Nephron (organoid): ENCODE results near the gene ZC3H7B.
"Not testable (repeated sequence)": the region's sequence is repeated elsewhere in the genome, so short reads cannot be mapped to it uniquely, and the experiment has no call there.

Experiments
- H3K27ac Mint-ChIP-seq, 3 experiments: 2 replicates each; pipeline ENCODE4 v1.8.0; 2020; ENCODE audit warnings: mixed read lengths in 3 of 3, mild to moderate bottlenecking in 2 of 3, moderate library complexity in 1 of 3
- H3K27me3 Mint-ChIP-seq: 2 replicates; pipeline ENCODE4 v1.8.0; 2021; ENCODE audit warnings: low read depth, mild to moderate bottlenecking, moderate library complexity, mixed read lengths
- H3K36me3 Mint-ChIP-seq: 2 replicates; pipeline ENCODE4 v1.8.0; 2020; ENCODE audit warnings: low read depth, mixed read lengths
- H3K4me1 Mint-ChIP-seq: 2 replicates; pipeline ENCODE4 v1.8.0; 2020; ENCODE audit warnings: mixed read lengths
- H3K4me3 Mint-ChIP-seq, 3 experiments: 2 replicates each; pipeline ENCODE4 v1.8.0; 2020; ENCODE audit warnings: mild to moderate bottlenecking in 3 of 3, mixed read lengths in 3 of 3, moderate library complexity in 2 of 3
- H3K9me3 Mint-ChIP-seq: 2 replicates; pipeline ENCODE4 v1.8.0; 2020; ENCODE audit warnings: mixed read lengths
- TF ChIP-seq, protein P1 (sequence below), 3 experiments: fragments of 200-600 bp; sonication (generic); IDR thresholded peaks; one replicate each; pipeline ENCODE4 v1.5.0; 2021; ENCODE audit warnings: antibody characterized with exemption in 3 of 3; ENCODE audit not compliant: unreplicated experiment in 3 of 3

Gene ZC3H7B

DNA sequence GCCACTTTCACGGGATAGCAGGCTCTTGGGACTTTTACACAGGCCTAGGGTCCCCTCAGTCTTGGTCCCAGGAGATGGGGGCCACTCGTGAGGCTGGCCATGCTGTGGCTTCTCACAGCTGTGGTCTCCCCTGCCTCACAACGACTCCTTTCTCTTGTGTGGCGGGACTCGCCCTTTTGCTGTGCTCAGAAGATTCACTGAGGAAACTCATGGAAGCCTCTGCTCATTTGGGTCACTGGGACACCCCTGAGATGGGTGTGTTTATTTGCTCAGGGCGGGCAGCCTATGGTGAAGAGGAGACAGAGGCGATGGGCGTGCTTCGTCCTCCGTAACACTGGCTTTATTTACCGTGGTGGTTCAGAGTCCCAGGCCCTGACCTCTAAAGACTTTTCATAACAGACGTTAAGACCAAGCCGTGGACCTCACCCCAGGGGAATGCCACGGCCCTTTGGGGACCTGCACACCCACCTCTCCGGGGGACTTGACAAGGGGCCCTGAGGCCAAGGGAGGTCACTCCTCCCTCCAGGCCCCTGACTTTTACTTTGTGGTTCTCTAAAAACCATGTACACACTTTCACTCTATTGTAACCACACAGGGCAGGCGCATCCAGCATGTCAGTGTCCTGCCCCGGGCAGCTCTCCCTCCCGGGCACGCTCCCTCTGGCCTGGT, 96.0 kb downstream of the ZC3H7B start:
- TF ChIP-seq, protein P1, sequence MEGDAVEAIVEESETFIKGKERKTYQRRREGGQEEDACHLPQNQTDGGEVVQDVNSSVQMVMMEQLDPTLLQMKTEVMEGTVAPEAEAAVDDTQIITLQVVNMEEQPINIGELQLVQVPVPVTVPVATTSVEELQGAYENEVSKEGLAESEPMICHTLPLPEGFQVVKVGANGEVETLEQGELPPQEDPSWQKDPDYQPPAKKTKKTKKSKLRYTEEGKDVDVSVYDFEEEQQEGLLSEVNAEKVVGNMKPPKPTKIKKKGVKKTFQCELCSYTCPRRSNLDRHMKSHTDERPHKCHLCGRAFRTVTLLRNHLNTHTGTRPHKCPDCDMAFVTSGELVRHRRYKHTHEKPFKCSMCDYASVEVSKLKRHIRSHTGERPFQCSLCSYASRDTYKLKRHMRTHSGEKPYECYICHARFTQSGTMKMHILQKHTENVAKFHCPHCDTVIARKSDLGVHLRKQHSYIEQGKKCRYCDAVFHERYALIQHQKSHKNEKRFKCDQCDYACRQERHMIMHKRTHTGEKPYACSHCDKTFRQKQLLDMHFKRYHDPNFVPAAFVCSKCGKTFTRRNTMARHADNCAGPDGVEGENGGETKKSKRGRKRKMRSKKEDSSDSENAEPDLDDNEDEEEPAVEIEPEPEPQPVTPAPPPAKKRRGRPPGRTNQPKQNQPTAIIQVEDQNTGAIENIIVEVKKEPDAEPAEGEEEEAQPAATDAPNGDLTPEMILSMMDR (IDR thresholded peaks at IDR 0.05; ENCODE audit: unreplicated experiment in 3 of 3), result no peak
- no peak overlapping the region for H3K4me3 Mint-ChIP-seq

DNA sequence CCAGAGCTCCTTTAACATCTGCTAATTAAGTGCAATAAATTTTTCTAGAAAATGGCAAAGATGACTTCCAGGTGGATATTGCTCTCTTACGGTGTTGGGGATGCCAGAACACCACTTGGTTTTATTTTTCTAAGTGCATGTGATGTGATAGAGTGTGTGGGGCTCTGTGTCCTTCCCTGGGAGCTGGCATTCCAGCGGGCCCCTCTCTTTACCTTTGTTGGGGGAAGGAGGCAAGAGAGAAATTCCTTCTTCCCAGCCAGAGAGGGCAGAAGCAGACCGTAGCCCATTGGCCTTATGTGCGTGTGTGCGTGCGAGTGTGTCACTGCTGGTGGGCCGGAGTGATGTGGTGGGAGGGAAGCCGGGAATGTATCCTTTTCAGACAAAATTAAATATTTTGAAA, 97.6 kb downstream of the ZC3H7B start:
- Mint-ChIP-seq H3K27me3 (peaks cover 3% of the 10 kb centered on the region), H3K27ac (peak overlapping the region in 1 of 3 experiments; percentile 50), H3K4me1 (peaks cover 17% of the 10 kb centered on the region), H3K4me3 (no peak overlapping the region), H3K36me3 (peaks cover 18% of the 10 kb centered on the region), H3K9me3 (no peaks in the 10 kb centered on the region)
- TF ChIP-seq, protein P1 (IDR thresholded peaks at IDR 0.05; ENCODE audit: unreplicated experiment in 3 of 3), result no peak

More for the DNA sequence above, 96.0 kb downstream of the ZC3H7B start:
- peaks cover 11% of the 10 kb centered on the region for H3K4me1 Mint-ChIP-seq
- no peak overlapping the region for H3K27ac Mint-ChIP-seq
- H3K36me3 Mint-ChIP-seq, result peaks cover 18% of the 10 kb centered on the region
- no peaks in the 10 kb centered on the region for H3K9me3 Mint-ChIP-seq
- no peaks in the 10 kb centered on the region for H3K27me3 Mint-ChIP-seq

DNA sequence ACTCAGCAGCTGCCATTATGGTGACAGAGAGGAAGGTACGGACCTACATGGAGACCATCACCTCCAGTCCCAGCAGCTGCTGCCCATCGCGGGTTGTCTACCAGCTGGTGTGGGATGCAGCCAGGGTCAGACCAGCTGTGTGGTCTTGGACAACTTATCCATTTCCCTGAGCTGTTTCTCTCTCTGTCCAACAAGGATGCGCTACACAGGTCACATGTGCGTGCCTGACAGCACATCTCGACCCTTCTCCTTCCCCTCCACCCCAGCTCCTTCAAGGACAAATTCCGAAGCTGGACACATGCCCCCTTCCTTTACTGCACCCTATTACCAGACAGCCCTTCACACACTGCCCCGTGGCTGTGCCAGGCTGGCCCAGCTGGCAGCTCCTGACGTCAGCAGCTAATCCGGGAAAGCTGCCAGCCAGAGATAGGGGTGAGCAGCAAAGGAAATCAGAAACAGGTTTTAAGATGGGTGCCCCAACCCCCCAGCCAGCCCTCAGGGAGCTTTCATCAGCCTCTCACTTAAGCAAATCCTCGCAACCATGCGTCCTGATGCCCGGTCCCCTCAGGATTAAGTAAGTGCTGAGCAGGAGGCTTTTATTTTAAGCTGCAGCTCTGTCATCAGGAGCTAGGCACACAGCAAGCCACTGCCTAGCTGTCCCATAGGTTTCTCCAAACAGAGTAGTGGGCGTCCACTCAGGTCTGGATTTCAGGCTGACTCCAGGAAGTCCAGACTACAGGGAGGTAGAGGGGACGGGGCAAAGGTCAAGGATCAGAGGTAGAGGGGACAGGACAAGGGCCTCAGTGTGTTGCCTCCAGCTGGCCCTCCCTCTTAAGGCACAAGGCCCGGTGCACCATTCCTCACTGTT, 100.7 kb downstream of the ZC3H7B start:
- Mint-ChIP-seq H3K4me1 (peaks cover 17% of the 10 kb centered on the region), H3K36me3 (peaks cover 10% of the 10 kb centered on the region), H3K4me3 (no peak overlapping the region), H3K9me3 (no peaks in the 10 kb centered on the region), H3K27ac (peak overlapping the region in 2 of 3 experiments; percentile 48 to 77), H3K27me3 (peaks cover 3% of the 10 kb centered on the region)
- TF ChIP-seq, protein P1 (IDR thresholded peaks at IDR 0.05; ENCODE audit: unreplicated experiment in 3 of 3), result no peak

DNA sequence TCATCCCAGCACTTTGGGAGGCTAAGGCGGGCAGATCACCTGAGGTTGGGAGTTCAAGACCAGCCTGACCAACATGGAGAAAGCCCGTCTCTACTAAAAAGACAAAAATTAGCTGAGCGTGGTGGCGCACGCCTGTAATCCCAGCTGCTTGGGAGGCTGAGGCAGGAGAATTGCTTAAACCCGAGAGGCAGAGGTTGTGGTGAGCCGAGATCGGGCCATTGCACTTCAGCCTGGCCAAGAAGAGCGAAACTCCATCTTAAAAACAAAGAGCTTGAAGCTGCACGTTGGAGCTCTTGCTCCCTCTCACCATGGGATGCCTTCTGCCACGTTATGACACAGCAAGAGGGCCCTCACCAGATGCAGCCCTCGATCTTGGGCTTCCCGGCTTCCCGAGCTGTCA, 101.5 kb downstream of the ZC3H7B start:
- H3K27me3 Mint-ChIP-seq, H3K27ac Mint-ChIP-seq, H3K4me3 Mint-ChIP-seq, H3K36me3 Mint-ChIP-seq, H3K9me3 Mint-ChIP-seq: not testable (repeated sequence)
- H3K4me1 Mint-ChIP-seq, result peaks cover 17% of the 10 kb centered on the region

DNA sequence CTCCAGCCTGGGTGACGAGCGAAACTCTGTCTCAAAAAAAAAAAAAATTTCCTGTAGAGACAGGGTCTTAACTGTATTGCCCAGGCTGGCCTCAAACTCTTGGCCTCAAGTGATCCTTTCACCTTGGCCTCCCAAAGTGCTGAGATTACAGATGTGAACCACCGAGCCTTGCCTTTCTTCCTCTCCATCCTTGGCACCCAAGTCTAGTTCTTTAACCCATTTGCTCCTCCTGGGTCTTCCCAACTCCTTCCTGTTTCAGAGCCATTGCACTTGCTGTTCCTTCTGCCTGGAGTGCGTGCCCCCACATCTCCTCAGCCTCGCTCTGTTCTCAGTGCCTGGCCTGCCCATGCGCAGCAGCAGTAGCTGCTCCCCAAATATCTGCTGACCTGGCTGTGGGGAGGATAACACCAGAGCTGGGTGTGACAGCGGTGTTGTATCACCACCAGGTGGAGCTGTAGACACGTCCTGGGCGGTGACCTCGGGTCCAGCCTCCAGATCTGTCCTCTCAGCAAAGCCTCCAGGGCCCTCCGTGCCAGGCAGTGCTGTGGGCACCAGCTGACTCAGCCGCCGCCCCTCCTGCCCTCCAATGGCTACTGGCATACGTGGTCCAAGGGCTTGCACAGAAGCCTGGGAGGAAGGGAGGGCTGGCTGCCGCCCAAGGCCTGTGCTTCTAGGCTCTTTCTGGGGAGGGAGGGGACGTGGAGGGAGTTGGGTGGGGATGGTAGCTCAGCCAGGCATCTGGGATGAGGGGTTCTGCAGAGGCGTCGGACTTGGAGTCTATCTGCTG, 102.4 kb downstream of the ZC3H7B start:
- Mint-ChIP-seq H3K4me3 (peak overlapping the region in 1 of 3 experiments; percentile 28), H3K4me1 (peaks cover 17% of the 10 kb centered on the region), H3K9me3 (no peaks in the 10 kb centered on the region), H3K36me3 (no peaks in the 10 kb centered on the region), H3K27me3 (peaks cover 3% of the 10 kb centered on the region), H3K27ac (peak overlapping the region in 2 of 3 experiments; percentile 27 to 48)
- TF ChIP-seq, protein P1 (IDR thresholded peaks at IDR 0.05; ENCODE audit: unreplicated experiment in 3 of 3), result peak; percentile 92 to 96 (median 95)

DNA sequence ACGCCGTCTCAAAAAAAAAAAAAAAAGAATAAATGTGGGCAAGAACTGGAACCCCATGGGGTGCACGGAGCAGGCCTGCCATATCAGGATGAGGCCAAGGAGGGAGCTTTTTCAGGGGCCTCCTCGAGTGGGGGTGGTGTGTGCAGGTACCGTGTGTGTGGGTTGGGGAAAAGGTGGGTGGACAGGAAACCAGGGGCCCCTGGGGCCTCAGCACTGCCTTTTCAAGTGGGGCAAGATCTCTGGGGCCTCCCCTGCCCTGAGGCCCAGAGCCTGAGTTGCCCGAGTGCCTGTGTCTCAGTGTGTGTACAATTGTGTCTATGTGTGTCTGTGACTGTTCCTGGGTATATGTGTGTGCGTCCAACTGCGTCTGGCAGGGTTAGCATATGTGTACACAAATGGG, 104.3 kb downstream of the ZC3H7B start:
- Mint-ChIP-seq H3K9me3 (no peaks in the 10 kb centered on the region), H3K4me3 (no peak overlapping the region), H3K4me1 (peaks cover 17% of the 10 kb centered on the region), H3K27me3 (peaks cover 3% of the 10 kb centered on the region), H3K27ac (no peak overlapping the region), H3K36me3 (no peaks in the 10 kb centered on the region)
- TF ChIP-seq, protein P1 (IDR thresholded peaks at IDR 0.05; ENCODE audit: unreplicated experiment in 3 of 3), result no peak
